A549 treated with GW870086 at 1 μM for 4 hours (cell line): ENCODE results near the gene GTF2A2. TPM values are rescaled to one million over a fixed set of nuclear protein-coding genes. Genes with fewer than 3 reads are reported as not detected.

Experiments used
- total RNA-seq: library from RNA; stranded (reverse); fragments of 200-300 nt; extraction: Qiagen RNA extraction; gene quantifications from 5 replicates; pipeline ENCODE4 v1.2.3, GENCODE V29; 2022; ENCODE audit warnings: low read depth

Gene GTF2A2, protein sequence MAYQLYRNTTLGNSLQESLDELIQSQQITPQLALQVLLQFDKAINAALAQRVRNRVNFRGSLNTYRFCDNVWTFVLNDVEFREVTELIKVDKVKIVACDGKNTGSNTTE
- total RNA-seq = 171 to 207 TPM (median 187 TPM) in 5 replicates

DNA sequence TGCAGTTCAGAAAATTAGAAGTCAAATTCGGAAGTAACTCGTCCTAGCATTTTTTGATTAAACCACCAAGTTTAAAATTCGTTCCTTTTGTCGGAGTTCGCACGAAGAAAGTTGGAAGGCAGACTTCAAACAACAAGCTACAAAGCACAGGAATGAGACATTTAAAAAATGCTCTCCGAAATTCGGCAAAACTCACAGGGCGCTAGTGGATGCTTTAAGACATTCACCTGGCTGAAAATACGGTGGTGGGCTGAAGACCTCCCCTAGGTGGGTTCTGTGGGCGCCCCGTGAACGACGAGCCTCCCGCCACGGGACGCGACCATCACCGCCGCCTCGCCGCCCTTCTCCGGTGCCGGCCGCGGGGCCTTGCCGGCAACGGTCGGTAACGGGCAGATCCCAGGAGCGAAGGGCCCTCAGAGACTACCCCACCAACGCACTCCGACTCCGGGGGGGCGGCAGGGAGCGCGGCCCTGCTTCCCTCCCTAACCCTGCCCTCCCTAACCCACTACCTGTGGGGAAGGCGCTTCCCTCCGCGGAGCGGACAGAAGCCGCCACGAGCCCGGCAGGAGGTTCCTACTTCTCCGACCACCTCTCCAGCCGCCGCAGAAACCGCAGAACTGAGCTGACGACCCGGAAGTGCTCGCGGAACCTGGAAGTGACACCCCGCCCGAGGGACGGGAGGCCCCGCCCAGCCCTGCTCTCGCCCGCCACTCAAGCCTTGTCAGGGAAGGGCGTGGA lies at the start of gene GTF2A2:
Gene GTF2A2, minus strand, starts transcription at position 619 of the 738 bp plus-strand sequence. CDS start 5,238 bp downstream, outside the sequence.

DNA sequence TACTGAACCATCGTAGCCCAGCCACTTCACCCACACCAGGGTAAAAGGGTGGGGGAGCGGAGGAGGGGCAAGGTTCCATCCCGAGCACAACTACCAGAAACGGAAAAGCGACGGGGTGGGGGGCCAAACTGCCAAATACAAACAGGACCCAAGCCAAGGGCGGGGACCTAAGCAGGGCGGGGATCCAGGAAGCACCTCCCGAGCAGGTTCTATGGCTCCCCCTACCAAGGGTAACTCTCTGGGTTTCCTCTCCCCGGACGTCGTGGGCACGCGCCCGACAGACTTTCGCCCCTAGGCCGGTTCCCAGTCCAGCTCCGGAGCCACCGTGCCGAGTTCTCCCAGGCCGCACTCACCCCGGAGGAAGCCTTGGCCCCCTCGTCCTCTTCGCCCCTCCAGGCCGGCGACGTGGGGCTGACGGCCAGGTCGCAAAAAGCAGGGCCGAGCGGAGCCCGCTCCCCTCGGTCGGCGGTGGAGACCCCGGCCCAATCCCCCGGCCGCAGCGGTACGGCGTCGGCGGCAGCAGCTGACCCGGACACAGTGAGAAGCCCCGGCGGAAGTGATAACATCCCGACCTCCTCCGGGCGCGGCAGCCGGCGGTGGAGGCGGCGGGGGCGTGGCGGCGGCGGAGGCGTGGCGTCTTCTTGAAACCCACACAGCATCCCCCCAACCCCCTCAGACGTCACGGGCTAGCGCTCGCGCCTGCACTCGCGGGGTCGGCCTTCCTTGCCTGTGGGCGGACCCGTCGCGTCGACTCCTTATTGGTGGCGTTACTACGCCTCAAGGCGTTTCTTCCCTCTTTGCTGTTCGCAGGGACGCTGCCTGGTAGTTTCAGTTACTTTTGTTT lies 31.7 kb upstream of the GTF2A2 start, which contains the start of gene BNIP2:
Gene BNIP2, minus strand, starts transcription at position 539 of the 844 bp plus-strand sequence. CDS start 6,863 bp downstream, outside the sequence.

DNA sequence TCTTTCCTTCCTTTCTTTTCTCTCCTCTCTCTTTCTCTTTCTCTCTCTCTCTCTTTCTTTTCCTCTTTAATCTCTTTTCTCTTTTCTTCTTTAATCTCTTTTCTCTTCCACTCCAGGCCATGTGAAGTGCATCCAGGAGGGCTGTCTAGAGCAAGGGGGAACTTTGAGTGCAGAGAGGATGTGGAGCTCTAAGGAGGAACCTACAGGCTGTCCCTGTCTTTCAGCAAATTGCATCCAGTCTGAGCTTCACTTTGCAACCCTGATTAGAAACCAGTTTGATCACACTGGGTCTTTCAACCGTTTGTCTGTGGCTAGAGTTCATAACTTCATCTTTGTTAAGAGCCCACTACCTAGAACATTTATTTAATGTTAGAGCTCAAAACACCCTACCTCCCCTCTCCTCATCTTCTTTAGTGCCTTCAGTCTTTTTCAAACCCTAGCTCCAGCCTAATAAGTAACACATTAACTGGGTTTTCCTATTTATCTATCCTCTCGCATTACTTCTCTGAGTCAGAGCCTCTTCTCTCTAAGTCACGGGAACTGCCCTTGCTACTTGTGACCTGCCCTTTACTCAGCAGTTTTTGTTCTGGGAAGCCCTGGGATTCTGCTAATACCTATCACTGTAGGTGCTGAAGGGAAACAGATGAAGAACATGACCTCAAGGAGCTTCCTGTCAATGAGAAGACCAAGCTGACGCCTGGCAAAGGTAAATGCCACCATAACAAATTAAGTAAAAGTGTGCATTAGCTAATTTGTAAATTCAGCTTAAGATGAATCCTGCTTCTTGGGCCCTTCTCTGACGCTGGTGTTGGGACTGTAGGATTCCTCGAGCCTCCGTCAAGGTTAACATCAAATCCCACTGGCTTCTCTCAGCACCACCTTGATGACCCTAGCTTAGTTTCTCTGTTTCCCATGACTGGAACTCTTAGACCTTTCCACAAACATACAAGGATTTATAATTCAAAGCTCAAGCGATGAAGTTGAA lies 45.7 kb downstream of the GTF2A2 start, which contains the start of gene GCNT3:
Gene GCNT3, plus strand, starts transcription at position 508 of the 985 bp plus-strand sequence. CDS start 6,456 bp downstream, outside the sequence.

Other genes with a start within 250 kb of the GTF2A2 start
- gene FAM81A, start 219.3 kb downstream of the GTF2A2 start, total RNA-seq = 8.2 to 13.5 TPM (median 12.2 TPM) in 5 replicates
- 152 to 158 TPM (median 154 TPM) in 5 replicates for gene GCNT3, start 45.7 kb downstream of the GTF2A2 start, total RNA-seq
- 61.6 to 93.6 TPM (median 70.2 TPM) in 5 replicates for gene BNIP2, start 31.8 kb upstream of the GTF2A2 start, total RNA-seq